ENCODE results near the gene C10orf95. TPM values are rescaled to one million over a fixed set of nuclear protein-coding genes. Genes with fewer than 3 reads are reported as not detected.

C10orf95 gene
- total and polyA plus RNA-seq, 2 of the 13 experiments (the other 11 are each of a cell fraction or from before 2014, with no cell fraction given) = 0.05 to 0.07 TPM

DNA sequence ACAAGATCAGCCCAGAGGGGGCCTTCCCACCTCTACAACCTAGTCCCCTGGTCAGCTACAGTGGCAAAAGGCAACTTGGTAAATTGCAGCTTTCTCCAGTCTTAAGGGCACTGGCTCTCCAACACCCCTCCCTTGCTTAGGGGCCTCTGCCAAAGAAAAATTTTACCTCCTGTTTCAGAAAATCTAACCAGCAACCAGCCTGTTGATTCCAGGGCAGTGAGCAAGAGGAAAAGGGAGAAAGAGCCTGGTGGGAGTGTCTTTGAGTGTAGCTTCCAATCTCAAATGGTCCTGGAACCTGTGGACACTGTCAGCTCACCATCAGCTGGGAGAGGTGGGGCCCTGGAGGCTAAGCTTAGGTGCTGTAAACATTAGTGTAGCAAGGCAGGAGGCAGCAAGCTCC, 28.3 kb upstream of the C10orf95 start:
- Histone ChIP-seq H2AFZ (ENCODE audit: low read length) (no peak overlapping the region), H3K4me2 (ENCODE audit: low read depth, low read length) (no peak overlapping the region), H3K36me3 (replicated peaks in 1 of 2; ENCODE audit: control insufficient read depth in 1 of 2, insufficient read depth in 2 of 2, low read length in 2 of 2) (peaks cover 24 to 44% of the 10 kb centered on the region in 2 experiments), H3K9ac (ENCODE audit: insufficient read depth, low read depth, low read length) (no peak overlapping the region), H3K27me3 (ENCODE audit: control insufficient read depth in 1 of 2, insufficient read depth in 2 of 2, low read length in 2 of 2) (no peaks in the 10 kb centered on the region), H3K9me3 (ENCODE audit: low read length) (no peaks in the 10 kb centered on the region), H3K4me1 (ENCODE audit: insufficient read depth, low read length) (no peaks in the 10 kb centered on the region), H3K79me2 (ENCODE audit: insufficient read depth, low read length) (no peaks in the 10 kb centered on the region), H3K4me3 (replicated peaks in 1 of 3; ENCODE audit: insufficient read depth in 1 of 3, low read depth in 2 of 3, low read length in 3 of 3) (no peak overlapping the region), H3K27ac (ENCODE audit: extremely low read length, insufficient read depth, low read length) (no peak overlapping the region), H4K20me1 (ENCODE audit: insufficient read depth, low read length) (0 out of 2 replicates have a peak, but pooled peaks cover 3% of the 10 kb centered on the region)
- FAIRE-seq (no peak), DNase-seq (ENCODE audit: low spot score) (no peak), ATAC-seq (no peak)
- in situ Hi-C loops (cut with HindIII; ENCODE audit: extremely low pct_ligation_motif_present, low pct_unique_long_range_greater_than_20kb) = loop anchor here (10.0 kb wide), 1 partner anchor 75 kb away; no protein-coding TSS in a partner anchor
- no TSS peak for BruUV-seq (replicated peaks)
- intact Hi-C loops (cut with micrococcal nuclease; ENCODE audit: unreplicated experiment) = loop anchor here (1.0 to 5.0 kb wide), 2 partner anchors 57 to 85 kb away; partner anchors contain the start of gene FBXL15
- TF ChIP-seq MXD4 (CRISPR knock-in tag; IDR thresholded peaks at IDR 0.05) = no peak
- no peak for TF ChIP-seq MATR3 (CRISPR knock-in tag; IDR thresholded peaks at IDR 0.05)
- no peak for TF ChIP-seq TBX3 (IDR thresholded peaks at IDR 0.05; ENCODE audit: borderline replicate concordance)
- TF ChIP-seq ZNF121 (CRISPR knock-in tag; IDR thresholded peaks at IDR 0.05) = no peak
- TF ChIP-seq ZNF24 (IDR thresholded peaks at IDR 0.05) = no peak
- TF ChIP-seq, protein P1, sequence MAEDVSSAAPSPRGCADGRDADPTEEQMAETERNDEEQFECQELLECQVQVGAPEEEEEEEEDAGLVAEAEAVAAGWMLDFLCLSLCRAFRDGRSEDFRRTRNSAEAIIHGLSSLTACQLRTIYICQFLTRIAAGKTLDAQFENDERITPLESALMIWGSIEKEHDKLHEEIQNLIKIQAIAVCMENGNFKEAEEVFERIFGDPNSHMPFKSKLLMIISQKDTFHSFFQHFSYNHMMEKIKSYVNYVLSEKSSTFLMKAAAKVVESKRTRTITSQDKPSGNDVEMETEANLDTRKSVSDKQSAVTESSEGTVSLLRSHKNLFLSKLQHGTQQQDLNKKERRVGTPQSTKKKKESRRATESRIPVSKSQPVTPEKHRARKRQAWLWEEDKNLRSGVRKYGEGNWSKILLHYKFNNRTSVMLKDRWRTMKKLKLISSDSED (CRISPR knock-in tag; IDR thresholded peaks at IDR 0.05) = no peak
- TF ChIP-seq ZNF564 (CRISPR knock-in tag; IDR thresholded peaks at IDR 0.05) = no peak
- TF ChIP-seq, protein P2, sequence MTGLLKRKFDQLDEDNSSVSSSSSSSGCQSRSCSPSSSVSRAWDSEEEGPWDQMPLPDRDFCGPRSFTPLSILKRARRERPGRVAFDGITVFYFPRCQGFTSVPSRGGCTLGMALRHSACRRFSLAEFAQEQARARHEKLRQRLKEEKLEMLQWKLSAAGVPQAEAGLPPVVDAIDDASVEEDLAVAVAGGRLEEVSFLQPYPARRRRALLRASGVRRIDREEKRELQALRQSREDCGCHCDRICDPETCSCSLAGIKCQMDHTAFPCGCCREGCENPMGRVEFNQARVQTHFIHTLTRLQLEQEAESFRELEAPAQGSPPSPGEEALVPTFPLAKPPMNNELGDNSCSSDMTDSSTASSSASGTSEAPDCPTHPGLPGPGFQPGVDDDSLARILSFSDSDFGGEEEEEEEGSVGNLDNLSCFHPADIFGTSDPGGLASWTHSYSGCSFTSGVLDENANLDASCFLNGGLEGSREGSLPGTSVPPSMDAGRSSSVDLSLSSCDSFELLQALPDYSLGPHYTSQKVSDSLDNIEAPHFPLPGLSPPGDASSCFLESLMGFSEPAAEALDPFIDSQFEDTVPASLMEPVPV (CRISPR knock-in tag; IDR thresholded peaks at IDR 0.05) = no peak
- TF ChIP-seq NR2C2 (CRISPR knock-in tag; IDR thresholded peaks at IDR 0.05; ENCODE audit: borderline replicate concordance) = no peak
- no peak for TF ChIP-seq ZNF549 (CRISPR knock-in tag; IDR thresholded peaks at IDR 0.05)
- TF ChIP-seq, protein P3, sequence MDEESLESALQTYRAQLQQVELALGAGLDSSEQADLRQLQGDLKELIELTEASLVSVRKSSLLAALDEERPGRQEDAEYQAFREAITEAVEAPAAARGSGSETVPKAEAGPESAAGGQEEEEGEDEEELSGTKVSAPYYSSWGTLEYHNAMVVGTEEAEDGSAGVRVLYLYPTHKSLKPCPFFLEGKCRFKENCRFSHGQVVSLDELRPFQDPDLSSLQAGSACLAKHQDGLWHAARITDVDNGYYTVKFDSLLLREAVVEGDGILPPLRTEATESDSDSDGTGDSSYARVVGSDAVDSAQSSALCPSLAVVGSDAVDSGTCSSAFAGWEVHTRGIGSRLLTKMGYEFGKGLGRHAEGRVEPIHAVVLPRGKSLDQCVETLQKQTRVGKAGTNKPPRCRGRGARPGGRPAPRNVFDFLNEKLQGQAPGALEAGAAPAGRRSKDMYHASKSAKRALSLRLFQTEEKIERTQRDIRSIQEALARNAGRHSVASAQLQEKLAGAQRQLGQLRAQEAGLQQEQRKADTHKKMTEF (CRISPR knock-in tag; IDR thresholded peaks at IDR 0.05) = no peak
- TF ChIP-seq ZNF660 (CRISPR knock-in tag; IDR thresholded peaks at IDR 0.05; ENCODE audit: borderline replicate concordance, low read depth) = no peak
- TF ChIP-seq, protein P4, sequence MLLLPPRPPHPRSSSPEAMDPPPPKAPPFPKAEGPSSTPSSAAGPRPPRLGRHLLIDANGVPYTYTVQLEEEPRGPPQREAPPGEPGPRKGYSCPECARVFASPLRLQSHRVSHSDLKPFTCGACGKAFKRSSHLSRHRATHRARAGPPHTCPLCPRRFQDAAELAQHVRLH (CRISPR knock-in tag; IDR thresholded peaks at IDR 0.05; ENCODE audit: borderline replicate concordance, low read depth) = no peak
- no peak for TF ChIP-seq NFRKB (IDR thresholded peaks at IDR 0.05)
- TF ChIP-seq ZNF33B (CRISPR knock-in tag; IDR thresholded peaks at IDR 0.05) = no peak
- TF ChIP-seq KLF16 (CRISPR knock-in tag; IDR thresholded peaks at IDR 0.05) = no peak
- no peak for TF ChIP-seq NFYC (CRISPR knock-in tag; IDR thresholded peaks at IDR 0.05)
- no peak for TF ChIP-seq ZNF773 (CRISPR knock-in tag; IDR thresholded peaks at IDR 0.05; ENCODE audit: borderline replicate concordance)
- POLR2A ChIA-PET = interaction anchor here (1.6 kb wide), 1 partner anchor 29 kb away, joined by 3 read pairs; the partner anchor contains the start of gene C10orf95
- CTCF ChIA-PET (ENCODE audit: low intra/inter-chr PET ratio, low total read pairs) = interaction anchor here (1.2 to 2.6 kb wide), 4 partner anchors 16 to 250 kb away, joined by 3 to 11 read pairs (median 6); no protein-coding TSS in a partner anchor
